ENCODE results near the gene MAP2K2.

The MAP2K2 gene

DNA sequence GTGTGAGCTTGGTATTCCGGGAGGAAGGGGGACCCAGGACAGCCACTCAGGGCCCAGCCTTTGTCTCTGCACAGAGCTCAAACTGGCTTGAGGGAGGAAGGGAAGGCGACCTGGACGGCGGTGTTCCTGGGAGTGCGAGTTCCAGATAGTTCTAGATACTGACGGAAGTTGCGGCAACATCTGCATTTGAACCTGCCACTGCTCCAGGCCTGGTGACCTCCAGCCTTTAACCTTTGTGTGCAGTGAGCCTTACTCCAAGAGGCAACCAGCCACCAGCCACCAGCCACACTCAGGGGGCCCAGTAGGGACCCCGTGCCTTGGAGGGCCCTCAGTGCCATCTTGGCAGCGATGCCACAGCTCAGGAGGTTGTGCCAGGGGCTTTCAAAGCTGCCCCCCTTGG, 41.8 kb downstream of the MAP2K2 start:
- in situ Hi-C loops (cut with HindIII; ENCODE audit: low pct_ligation_motif_present, low sequenced_read_pairs), result no loop called here
- Histone ChIP-seq H3K27ac (no peak overlapping the region), H3K36me3 (replicated peaks) (no peaks in the 10 kb centered on the region), H3K4me3 (ENCODE audit: low read depth, low read length) (no peak overlapping the region), H3K27me3 (replicated peaks) (no peaks in the 10 kb centered on the region)
- DNase-seq, result no peak
- TF ChIP-seq, protein P1, sequence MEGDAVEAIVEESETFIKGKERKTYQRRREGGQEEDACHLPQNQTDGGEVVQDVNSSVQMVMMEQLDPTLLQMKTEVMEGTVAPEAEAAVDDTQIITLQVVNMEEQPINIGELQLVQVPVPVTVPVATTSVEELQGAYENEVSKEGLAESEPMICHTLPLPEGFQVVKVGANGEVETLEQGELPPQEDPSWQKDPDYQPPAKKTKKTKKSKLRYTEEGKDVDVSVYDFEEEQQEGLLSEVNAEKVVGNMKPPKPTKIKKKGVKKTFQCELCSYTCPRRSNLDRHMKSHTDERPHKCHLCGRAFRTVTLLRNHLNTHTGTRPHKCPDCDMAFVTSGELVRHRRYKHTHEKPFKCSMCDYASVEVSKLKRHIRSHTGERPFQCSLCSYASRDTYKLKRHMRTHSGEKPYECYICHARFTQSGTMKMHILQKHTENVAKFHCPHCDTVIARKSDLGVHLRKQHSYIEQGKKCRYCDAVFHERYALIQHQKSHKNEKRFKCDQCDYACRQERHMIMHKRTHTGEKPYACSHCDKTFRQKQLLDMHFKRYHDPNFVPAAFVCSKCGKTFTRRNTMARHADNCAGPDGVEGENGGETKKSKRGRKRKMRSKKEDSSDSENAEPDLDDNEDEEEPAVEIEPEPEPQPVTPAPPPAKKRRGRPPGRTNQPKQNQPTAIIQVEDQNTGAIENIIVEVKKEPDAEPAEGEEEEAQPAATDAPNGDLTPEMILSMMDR (IDR thresholded peaks at IDR 0.05; ENCODE audit: low read depth, low read length, missing control alignments), result no peak

DNA sequence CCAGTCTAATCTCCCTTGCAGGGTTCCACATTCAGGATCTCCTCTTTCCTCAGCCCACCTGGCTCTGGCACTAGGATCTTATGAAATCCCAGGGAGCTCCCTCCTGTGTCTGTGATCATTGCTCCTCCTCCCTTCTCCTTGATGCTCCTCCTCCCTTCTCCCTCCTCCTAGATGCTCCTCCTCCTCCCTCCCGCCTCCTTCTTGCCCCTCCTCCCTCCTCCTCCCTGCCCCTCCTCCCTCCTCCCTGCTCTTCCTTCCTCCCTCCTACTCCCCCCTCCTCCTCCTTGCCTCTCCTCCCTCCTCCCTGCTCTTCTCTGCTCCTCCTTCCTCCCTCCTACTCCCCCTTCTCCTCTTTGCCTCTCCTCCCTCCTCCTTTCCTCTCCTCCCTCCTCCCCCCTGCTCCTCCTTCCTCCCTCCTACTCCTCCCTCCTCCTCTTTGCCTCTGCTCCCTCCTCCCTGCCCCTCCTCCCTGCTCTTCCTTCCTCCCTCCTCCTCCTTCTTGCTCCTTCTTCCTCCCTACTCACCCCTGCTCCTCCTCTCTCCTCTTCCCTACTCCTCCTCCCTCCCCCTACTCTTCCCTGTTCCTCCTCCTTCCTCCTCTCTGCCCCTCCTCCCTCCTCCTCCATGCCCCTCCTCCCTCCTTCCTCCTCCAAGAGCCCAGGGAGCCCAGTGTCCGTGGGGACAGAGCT, 42.3 kb downstream of the MAP2K2 start:
- H3K27ac ChIP-seq, result no peak overlapping the region
- no peak overlapping the region for H3K4me3 ChIP-seq (ENCODE audit: low read depth, low read length)
- in situ Hi-C loops (cut with HindIII; ENCODE audit: low pct_ligation_motif_present, low sequenced_read_pairs), result no loop called here
- TF ChIP-seq, protein P1 (IDR thresholded peaks at IDR 0.05; ENCODE audit: low read depth, low read length, missing control alignments), result no peak
- DNase-seq, result no peak
- H3K27me3 ChIP-seq (replicated peaks), result no peaks in the 10 kb centered on the region
- no peaks in the 10 kb centered on the region for H3K36me3 ChIP-seq (replicated peaks)

DNA sequence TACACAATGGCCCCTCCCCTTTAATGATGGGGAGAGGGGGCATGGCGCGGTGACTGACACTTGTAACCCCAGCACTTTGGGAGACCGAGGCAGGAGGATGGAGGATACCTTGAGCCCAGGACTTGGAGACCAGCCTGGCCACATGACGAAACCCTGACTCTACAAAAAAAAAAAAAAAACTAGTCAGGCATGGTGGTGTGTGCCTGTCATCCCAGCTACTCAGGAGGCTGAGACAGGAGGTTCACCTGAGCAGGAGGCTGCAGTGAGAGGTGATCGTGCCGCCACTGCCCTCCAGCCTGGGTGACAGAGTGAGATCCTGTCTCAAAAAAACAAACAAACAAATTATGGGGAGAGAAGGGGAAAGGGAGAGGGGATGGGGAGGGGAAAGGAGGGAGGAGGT, 43.4 kb downstream of the MAP2K2 start:
- no peak overlapping the region for H3K27ac ChIP-seq
- no peak overlapping the region for H3K4me3 ChIP-seq (ENCODE audit: low read depth, low read length)
- H3K36me3 ChIP-seq (replicated peaks), result no peaks in the 10 kb centered on the region
- in situ Hi-C loops (cut with HindIII; ENCODE audit: low pct_ligation_motif_present, low sequenced_read_pairs), result no loop called here
- TF ChIP-seq, protein P1 (IDR thresholded peaks at IDR 0.05; ENCODE audit: low read depth, low read length, missing control alignments), result no peak
- no peaks in the 10 kb centered on the region for H3K27me3 ChIP-seq (replicated peaks)
- DNase-seq, result no peak

DNA sequence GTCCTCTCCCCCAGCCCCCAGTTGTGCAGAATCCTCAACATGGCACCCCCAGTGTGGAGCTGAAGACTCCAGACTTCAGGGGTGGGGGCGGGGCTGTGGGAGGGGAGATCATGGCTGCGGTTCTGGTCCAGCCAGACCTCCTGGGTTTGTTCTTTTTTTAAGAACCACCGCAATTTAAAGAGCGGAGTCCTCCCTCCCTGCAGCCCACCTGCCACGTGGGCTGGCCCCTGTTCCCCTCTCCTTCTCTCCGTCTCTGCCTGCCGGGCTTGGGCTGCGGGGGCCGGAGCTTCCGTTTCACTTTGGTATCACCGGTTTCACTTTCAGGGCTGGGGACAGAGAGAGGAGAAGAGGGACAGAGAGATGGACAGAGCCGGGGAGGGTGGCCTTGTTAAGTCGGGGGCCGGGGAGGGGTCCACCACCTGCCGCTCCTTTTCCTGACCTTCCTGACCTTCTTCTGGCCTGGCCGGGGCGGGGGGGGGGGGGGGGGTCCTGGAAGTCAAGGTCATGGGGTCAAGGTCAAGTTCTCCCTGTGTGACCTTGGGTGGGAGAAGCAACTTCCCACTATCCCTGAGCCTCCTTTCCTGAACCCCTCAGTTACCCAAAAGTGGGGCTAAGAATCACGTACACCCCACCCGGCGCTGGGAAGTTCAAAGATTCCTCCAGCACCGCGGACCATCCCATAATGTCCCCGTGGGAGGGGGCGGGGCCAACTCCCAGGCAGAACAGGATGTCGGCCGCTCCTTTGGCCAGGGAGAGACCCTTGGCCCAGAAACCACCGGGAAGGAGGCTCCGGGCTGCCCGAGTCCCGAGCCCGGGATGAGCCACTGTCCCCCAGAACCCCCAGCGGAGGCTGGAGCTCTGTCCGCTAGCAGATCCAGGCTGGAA, 45.9 kb downstream of the MAP2K2 start:
- Histone ChIP-seq H3K27ac (no peak overlapping the region), H3K4me3 (ENCODE audit: low read depth, low read length) (peak overlapping the region; percentile 56), H3K36me3 (replicated peaks) (no peaks in the 10 kb centered on the region), H3K27me3 (replicated peaks) (no peaks in the 10 kb centered on the region)
- in situ Hi-C loops (cut with HindIII; ENCODE audit: low pct_ligation_motif_present, low sequenced_read_pairs), result no loop called here
- no peak for DNase-seq
- TF ChIP-seq, protein P1 (IDR thresholded peaks at IDR 0.05; ENCODE audit: low read depth, low read length, missing control alignments), result no peak

DNA sequence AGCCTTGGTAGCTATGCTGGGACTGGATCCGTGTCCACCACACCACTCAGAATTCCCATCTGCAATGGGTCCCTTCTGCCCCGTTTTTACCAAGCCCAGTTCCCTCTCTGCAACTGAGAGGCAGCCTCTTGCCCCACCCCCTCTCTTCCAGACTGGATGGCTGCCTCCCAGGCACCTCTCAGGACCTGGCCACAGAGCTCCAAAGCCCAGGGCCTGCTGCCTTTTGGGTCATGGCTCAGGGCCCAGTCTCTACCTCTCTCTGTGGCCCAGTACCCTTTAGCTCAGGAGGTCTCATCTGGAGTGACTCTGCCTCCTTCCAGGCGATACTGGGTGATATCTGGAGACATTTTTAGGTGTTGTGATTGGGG, 46.9 kb downstream of the MAP2K2 start:
- Histone ChIP-seq H3K27ac (no peak overlapping the region), H3K27me3 (replicated peaks) (no peaks in the 10 kb centered on the region), H3K36me3 (replicated peaks) (no peaks in the 10 kb centered on the region), H3K4me3 (ENCODE audit: low read depth, low read length) (no peak overlapping the region)
- in situ Hi-C loops (cut with HindIII; ENCODE audit: low pct_ligation_motif_present, low sequenced_read_pairs), result no loop called here
- TF ChIP-seq, protein P1 (IDR thresholded peaks at IDR 0.05; ENCODE audit: low read depth, low read length, missing control alignments), result no peak
- DNase-seq, result no peak
